LNCAP (cell line): ENCODE data around the gene GKN1.

Experiments used
- TF ChIP-seq, protein P1 (sequence below): fragments of 450-650 bp; IDR thresholded peaks from 2 replicates; pipeline ENCODE4 v1.5.1; 2017; ENCODE audit warnings: mild to moderate bottlenecking

The GKN1 gene

DNA sequence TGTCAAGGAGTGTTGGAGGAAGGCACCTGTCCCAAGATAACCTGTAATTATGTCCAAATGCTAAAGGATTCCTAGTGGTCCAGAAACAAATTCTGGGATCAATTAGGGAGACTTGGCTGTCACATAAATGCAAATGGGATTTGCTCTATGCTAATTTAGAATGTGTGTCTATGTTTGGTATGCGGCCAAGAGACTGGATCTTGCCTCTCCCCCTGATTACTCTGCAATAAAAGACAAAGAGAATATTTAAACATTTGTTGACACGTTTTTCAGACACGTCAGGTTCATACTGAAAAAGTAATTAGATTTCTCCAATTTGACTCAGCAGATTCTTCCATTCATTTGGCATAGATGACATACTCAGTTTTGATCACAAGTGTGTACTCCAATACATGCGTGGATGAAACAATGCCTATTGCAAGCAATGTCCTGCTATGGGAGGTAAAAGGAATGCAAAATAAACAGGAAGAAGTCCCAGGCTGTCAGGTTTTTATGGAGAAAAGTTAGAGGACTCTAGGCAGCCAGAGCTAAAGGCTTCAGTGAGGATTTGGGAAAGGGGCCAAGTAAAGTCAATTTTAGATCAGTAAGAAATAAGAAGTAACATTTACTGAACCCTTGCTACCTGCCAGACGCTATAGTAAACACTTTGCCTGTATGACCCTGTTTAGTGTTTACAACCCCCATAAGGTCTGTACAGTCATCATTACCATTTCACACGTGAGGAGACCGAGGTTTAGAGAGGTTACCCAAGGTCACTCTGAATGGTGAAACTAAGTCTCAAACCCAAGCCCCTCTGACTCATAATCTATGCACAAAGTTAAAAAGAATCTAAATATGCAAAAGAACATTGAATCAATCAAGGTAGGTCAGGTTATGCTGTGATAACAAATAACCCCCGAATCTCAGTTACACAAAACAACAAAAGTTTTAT is 46.3 kb downstream of the GKN1 start:
- TF ChIP-seq, protein P1, sequence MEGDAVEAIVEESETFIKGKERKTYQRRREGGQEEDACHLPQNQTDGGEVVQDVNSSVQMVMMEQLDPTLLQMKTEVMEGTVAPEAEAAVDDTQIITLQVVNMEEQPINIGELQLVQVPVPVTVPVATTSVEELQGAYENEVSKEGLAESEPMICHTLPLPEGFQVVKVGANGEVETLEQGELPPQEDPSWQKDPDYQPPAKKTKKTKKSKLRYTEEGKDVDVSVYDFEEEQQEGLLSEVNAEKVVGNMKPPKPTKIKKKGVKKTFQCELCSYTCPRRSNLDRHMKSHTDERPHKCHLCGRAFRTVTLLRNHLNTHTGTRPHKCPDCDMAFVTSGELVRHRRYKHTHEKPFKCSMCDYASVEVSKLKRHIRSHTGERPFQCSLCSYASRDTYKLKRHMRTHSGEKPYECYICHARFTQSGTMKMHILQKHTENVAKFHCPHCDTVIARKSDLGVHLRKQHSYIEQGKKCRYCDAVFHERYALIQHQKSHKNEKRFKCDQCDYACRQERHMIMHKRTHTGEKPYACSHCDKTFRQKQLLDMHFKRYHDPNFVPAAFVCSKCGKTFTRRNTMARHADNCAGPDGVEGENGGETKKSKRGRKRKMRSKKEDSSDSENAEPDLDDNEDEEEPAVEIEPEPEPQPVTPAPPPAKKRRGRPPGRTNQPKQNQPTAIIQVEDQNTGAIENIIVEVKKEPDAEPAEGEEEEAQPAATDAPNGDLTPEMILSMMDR: no peak

DNA sequence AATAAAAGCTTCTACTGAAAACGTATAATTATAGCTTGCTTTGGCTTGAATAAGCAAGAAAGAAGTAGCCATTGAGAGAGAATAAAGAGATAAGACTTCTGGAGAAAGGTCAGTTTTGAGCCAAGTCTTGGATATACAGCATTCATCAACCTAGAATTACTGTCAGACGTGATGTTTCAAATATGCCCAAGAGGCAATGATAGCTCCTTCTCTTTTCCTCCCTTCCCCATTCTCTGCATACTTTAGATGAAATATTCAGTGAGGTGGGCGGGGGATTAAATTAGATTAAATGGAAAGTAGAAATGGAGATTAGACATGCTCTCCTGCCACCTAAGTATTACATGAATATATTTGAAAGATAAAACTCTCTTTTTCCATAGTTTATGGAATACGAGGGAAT is 47.3 kb downstream of the GKN1 start:
- TF ChIP-seq, protein P1: no peak

DNA sequence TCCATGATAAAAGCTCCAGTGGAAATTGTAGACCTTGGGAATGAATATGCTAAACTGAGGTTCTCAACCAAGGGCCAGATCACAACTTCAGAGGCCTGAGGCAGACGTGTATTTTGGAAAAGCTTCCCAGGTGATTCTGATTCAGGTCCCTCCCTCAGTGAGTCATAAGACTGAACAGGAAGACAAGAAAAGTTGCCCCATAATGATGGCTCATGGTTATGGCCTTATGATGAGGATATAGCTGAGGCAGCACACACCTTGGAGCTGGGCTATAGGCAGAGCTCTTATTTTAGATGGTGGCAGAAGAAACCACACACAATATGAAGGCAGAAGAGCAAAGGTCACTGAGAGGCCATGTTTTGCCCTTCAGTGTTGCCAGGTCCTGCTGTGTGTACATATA is 48.1 kb downstream of the GKN1 start:
- TF ChIP-seq, protein P1: no peak

DNA sequence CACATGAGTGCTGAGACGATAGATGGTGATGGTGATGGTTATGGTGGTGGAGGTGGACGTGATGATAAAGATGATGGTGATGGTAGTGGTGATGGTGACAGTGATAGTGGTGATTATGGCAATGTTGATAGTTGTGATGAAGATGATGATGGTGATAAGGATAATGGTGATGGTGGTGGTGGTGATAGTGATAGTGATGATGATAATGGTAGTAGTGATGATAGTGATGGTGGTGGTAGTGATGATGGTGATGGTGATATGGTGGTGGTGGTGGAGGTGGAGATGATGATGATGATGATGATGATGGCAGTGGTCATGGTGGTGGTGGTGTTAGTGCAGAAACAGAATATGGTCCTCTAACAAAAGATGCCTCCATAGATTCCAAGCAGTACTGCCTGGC is 48.8 kb downstream of the GKN1 start:
- TF ChIP-seq, protein P1: no peak

DNA sequence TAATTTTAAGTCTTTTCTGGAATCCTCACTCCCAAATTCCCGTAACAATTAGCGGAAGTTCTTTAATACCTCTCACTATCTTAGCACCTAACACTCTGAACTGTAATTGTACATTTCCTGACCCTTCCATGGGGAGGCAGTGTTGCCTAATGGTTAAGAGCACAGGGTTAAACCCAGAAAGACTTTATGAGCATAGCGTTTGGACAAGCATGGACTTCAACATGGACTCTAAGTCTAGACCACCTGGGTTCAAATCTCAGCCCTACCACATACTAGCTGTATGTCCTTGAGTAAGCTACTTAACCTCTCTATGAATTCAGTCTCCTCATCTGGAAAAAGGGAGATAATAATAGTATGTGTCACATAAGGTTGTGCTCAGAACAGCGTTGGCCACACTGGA is 51.6 kb downstream of the GKN1 start:
- TF ChIP-seq, protein P1: peak; percentile 44

DNA sequence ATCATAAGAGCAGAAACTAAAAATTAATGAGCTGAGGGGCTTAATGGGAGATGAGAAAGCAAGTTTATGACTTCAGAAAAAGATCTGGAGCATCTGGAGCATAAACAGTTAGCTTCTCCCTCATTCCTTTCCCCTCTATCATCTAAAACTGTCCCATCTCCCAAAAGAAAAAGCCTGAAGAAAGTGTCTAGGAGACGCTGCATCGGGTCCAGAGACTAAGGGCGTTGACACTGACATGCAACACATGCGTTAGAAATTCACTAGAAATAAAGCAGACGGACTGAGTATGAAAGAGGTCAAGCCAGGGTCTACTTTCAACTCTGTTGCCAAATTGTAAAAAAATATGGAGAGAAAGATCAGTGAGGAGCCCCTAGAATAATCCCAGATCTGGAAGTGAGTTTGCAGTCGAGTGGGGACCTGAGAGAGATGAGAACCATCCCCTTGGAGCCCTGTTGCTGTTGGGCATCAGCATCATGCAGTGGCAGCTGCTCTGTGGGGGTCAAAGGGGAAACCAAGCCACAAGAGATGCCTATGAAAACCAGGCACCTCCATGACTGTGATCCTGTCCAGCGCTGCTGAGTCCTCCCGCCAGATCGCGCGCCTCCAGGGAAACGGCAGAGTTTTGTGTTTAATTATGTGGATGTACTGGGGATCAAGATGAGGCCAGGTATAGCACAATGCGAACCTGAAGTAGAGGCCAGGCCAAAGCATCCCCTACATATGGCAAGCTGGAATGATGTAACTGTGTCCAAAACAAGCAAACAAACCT is 52.4 kb downstream of the GKN1 start:
- TF ChIP-seq, protein P1: no peak
